GM18520 (cell line): Measurements from ENCODE around the gene SEMA3C.

ENCODE experiments used
- ATAC-seq: cut with Tn5 transposase; IDR thresholded peaks from one replicate; pipeline ENCODE4 v1.9.1; 2021; ENCODE audit not compliant: unreplicated experiment

The SEMA3C gene

DNA sequence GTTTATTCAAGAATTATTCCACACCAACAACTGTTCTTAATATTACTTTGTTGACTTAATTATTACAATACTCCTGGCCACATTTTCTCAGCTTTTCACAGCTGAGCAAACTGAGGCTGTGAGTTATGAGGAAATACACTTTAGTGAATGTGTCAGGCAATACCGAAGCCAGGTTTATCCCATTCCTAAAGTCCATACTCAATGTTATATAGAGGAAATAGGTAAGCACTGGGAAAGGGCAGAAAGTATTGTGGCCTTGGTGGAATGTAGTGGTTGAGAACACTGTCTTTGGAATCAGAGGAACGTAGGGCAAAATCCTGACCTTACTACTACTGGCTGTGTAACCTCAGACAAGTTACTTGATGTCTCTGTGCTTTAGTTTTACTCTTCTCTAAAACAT is 169.6 kb downstream of the SEMA3C start:
- no peak for ATAC-seq

DNA sequence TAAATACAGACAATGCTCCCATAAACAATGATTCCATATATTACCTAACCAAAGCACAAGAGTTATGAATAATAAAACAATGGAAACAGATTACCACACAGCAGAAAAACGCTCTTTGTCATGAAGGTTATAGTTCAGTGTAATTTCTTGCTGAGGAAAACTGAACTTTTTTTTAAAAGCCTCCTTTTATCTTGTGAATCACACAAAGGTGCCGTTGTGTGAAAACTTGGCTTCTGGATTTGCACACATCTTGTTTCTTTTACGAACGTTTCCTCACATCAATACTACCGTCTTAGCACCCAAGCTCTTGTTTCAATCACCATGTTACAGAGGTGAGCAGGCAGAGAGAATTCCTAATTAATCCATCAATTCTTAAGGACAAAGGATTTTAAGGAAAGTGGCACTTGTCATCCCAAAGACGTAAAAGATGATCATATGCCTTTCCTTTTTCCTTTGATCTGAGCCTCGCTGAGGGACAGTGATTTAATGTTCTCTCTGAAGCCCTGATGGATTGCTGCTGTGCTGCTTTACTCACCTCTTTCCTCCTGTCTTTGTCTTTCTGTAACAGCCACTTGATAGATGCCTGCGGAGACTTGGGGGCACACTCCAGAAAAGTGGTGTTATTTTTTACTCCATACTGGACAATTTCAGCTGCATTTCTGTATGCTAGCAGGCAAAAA is 170.3 kb downstream of the SEMA3C start:
- no peak for ATAC-seq

DNA sequence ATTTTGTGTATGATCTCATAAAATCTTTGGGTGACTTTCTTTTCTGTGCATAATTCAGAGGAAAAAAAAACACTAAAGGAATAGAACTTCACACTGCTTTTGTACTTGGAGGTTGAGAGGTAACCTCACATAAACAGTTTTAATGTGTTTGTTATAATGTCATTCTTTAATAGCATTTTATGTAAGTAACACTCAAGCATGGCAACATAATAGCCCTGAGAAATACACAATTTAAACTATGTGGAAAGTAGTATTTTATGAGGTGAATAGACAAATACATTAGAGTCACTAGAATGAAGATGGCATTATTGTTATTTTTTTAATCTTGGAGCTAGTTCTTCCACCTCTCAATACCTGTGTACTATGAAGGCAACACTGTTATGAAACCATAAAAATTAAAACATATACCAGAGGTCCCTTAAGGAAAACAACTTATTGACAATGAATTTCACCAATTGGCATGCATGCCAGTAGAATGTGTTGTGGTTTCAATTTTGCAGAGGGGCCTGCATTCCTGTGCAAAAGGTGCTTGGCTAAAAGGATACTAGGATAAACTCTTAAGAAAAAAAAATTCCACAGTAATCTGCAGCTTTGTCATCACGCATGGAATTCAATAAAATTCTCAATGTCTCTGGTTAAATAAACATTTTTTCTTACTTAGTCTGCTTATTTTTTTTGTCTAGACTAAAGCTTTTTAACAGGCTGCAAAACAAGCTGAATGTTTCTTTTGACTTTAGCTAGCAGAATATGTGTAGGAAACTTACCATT is 177.9 kb downstream of the SEMA3C start:
- no peak for ATAC-seq

DNA sequence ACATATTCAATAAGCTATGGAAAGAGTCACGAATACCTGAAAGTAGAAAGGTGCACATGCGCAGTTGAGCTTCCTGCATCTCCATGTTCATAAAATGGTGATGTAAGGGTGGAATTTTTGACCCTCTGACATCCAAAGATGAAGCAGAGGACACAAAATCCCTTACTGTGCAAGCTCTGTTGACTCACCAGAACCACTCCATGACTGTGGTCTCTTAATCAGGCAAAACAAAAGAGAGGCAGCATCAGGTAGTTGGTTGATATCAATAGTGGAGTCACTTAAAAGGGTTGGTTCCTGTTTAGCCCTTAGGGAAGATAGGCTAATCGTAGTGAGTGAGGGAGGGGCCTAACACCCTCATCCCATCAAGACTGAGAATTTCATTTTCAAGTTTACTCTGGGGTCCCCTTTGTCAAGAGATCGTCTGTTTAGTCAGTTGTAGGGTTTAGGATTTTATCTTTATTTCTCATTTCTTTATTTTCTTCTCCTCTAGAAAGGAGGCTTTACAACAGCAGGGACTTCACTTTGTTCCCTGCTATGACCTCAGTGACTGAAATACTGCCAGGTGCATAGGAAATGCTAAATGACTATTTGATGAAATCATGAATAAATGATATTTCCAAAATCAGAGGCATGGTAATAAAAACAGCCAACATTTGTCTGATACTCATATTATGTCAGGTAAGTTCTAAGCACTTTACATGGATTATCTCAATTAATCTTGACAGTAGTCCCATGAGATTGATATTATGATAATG is 182.3 kb downstream of the SEMA3C start:
- ATAC-seq, result no peak

DNA sequence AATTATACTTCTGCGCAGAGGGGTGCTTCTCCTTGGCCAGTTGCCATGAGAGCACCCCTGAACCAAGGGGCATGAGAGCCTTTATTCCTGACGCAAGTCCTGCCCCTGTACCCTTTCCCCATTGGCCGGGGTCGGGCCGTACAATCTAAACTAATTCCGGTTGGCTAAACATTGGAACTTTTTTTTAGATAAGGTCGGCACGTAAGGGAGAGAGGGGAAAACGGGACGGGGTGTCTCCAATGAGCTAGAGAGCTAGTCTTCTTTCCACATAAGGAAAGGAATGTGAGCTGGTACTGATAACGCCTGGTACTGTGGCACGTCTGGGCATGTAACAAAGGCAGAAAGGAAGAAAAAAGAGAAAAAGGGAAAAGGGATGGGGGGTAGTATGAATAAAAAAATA is 183.5 kb downstream of the SEMA3C start:
- ATAC-seq, result no peak

DNA sequence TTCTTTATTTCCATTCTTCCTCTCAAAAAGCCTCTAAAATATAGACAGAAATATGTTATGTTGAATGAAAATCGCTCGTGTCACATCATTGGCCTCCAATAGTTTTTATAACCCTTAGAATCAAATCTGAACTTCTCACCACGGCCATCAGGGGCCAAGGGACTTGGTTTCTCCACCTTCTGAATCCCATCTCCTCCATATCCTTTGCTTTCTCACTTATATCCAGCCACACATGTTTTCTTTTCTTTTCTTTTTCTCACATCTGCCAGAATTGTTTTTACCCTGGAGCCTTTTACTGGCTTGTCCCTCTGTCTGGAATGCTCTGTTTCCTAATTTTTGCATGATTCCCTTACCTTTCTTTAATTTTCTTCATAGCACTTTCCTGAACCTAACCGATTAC is 184.8 kb downstream of the SEMA3C start:
- no peak for ATAC-seq

DNA sequence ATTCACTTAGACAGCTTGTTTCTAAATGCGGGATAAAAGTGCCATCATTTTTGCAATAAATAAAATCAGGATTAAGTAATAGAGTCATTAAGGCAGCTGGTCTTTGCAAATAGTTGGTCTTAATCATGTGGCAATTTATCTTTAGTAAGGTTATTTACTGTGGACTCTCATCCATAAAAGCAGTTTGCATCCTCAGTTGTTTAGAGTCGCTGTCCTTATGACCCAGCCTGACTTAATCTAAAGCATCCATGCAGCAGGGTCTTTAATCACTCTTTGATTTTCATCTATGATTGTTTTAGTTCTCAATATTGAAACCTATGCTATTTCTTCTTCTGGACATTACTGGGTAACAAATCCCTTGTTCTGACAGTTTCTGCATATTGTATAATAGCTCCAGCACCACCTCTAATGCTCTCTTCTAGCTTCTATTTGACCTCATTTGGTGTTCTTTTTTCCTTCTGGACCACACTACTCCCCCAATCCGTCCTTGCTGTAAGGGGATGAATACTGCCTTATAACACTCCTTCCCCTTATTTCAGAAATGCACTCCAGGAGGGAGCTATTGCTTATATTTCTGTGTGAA is 185.4 kb downstream of the SEMA3C start:
- ATAC-seq, result no peak

DNA sequence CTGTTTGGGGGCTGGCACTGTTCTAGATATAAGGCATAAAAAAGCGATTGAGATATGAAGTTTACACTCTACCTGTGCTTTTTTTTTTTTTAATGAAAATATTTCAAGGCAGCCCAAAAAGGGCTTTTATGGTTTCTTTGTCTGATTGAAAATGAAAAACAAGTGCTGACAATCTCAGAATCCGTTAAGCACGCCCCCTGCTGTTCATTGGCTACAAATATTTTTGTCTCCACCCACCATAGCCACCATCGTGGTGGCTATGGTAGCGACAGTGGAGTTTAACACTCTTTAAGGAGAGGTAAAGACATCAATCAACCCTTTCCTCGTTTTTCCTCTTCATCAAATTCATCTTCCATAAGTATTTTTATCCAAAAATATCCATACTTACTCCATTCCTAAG is 186.2 kb downstream of the SEMA3C start:
- no peak for ATAC-seq

DNA sequence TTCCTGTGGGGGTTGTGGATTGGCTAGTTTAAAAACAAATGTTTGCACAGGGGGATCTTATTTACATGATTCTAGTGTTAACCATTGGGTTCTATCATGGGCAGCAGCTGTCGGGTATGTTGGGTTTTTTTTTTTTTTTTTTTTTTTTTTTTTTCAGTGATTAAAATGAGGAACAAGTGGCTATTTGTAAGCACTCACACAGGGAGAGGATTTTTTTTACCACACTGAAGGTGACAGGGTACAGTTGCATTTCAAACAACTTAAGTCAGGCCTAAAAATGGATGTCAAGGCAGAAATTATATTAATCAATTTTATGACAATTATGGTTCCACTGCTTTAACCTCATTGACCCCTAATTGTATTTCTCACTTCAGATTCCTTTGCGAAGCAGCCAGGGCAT is 187.6 kb downstream of the SEMA3C start:
- ATAC-seq, result no peak

DNA sequence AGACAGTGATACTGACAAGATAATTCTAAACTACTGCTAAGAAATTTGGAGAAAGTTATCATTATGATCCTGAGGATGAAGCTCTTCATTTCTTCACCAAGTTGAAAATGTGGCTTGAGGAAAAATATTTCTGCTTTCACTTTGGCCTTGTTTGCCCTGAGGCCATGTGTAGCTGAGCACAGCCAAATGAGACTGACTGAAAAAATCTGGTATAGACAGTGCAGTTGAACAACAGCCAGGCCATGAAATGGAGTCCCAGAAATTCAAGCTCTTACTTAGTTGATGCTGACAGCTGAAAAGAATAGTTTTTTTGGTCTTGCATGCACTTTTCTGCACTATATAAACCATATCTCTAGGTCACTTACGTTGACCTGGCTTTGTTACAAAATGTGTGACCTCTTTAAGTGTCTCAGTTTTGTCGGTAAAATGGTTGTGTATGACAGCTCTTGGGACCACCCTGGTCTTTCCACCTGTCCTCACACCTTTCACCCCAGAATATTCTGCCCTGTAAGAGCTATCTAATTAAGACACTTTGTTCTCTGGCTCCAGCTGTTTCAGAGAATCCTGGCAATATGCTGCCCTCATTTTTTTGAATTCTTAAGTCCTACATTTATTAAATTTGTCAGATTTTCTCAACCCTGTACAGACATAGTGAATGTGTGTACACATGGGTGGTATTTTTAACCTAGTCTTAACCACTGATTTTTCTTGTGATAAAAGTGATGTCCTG is 189.1 kb downstream of the SEMA3C start:
- no peak for ATAC-seq

DNA sequence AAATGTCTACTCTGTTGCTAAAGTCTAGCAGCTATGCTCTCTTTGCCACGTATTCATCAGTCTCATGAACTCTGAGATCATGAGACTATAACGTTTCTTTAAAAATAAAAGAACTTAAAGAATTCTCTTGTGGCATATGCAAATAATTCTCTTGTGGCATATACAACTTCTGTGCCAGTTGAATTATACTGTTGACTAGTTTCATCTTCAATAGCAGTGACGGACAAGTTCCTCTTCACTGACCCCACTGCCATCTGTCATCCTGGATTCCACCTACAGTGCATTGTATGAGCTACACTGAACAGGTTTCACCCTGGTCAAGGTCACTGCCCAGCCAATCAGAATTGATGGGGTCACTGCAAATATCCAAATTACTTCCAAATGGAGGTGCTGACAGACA is 192.2 kb downstream of the SEMA3C start:
- ATAC-seq, result no peak

DNA sequence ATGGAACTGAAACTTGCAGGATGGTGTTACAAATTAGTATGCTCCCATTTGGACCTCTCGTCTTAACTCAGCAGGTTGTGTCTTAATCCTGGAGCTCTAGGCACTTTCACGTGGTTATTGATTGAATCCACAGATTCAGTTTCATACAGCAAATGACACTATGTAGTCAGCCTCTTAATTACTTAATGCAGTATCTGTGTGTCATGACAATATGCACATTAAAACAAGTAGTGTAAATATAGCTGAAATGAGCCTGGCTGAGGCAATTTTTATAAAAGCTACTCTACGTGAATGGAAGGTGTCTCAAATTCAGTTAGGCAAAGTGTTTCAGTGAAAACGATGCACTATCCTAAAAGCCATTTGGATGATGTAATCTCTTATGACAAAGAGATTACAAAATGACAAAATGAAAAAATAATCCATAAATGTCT is 193.7 kb downstream of the SEMA3C start:
- ATAC-seq, result no peak

DNA sequence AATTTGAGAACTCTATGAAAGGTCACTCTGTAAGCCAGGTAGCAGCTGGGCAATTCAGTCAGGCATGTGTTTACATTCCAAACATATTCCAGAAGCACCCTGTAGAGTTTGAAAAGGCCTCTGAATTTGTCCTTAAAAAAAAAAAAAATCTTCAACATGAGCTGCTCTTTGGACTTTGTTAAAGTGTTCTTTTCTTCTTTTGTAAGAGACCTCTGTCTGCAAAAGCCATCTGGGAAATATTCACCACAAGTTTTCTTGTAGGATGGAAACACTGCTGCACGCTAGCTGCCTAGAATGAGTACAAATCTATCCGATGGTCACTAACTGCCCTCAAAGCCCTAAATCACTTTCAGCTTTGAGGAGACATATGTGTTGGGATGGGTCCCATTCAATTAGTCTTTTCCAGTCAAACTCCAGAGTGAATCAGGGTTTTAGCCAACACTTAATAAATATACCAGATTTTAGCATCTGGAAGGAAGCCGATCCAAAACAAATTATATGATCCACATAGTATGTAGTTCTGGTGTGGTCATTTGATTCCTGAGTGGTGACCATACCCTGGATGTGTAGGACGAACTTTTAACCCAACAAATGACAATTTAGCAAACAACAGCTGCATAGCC is 194.5 kb downstream of the SEMA3C start:
- ATAC-seq, result no peak

DNA sequence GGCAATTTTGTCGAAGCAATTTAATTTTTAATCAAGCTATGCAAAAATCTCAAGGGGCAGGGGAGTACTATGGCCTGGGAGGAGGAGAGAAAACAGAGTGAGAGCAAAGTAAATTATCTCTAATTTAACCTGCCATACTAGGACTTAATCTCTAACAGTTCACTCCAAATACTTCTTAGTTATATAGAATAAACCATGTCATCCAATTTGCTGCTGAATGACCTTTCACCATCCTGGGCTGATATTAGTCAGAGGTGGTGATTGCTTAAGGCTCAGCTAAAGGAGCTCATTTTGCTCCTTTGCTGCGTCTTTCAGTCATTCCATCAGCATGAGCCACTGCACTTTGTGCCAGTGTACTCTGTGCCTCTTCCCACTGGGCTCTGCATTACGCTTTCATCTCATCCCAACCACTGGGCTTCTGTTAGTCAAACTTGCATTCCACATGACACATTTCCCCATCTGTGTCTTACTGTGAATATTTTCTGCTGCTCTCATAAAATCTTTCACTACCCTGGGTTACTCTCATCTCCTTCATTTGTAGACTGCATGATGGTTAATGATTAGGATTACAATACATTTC is 196.1 kb downstream of the SEMA3C start:
- ATAC-seq, result no peak

DNA sequence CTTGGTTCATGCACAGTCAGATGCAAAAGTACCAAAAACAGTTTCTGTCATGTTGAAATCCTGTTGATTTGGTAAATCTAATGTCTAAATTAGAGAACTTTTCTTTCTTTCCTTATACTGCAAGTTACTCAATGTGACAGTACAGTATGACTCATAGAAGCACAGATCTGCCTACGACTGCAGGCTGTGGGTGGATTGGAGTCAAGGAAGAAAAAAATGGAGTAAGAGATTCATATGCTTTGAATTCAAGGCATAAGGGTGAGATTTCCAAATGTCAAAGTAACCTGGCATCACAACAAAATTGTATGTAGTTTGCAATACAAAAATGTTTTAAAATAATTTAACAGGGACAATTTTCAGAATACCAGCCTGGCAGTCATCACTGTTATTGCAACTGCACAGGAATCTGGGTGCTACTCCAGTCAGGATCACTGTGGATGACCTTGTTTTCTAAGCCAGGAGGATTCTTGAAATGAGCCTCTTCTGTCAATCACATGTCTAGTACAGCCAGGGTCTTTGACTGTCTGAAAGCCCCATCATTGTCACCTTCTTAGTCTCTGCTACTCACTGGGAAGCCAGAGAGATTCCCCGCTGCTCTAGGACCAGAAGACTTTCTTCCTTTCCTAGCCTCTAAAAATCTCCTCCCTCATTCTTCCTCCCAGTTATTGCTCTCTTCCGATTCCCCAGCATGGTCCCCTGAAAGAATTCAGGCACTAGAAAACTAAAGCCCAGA is 196.8 kb downstream of the SEMA3C start:
- ATAC-seq, result no peak

DNA sequence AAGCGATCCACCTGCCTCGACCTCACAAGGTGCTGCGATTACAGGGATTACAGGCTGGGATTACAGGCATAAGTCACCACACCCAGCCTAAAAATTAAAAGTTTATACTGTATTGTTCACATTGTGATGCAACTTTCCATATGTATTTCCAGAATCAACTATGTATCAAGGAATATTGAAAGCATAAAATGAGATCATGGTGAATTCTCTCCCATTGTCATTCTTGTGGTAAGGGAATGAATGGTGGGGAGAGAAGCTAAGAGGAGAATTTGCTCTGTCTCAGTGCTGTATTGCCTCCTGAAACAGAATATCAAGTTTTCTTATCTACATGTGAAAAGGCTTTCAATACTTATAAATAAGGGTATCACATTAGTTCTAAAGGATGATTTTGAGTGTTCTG is 198.7 kb downstream of the SEMA3C start:
- ATAC-seq, result no peak

DNA sequence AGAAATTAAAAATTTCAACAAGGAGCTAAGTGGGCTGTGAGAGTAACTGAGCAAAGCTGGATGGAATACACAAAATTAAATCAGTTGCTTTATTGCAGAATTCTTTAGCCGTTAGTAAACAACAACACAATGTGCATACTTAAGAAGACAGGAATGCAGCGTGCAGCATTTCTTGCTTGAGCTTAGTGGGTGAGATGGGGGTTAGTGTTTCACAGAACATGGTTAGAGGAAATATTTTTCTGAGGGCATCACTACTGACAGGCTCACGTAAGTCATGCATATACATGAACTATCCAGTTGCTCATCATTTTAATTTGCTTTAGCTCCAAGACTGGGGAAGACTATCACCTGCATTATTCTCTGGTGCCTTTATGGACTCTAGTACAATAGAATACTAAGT is 199.6 kb downstream of the SEMA3C start:
- ATAC-seq, result no peak

DNA sequence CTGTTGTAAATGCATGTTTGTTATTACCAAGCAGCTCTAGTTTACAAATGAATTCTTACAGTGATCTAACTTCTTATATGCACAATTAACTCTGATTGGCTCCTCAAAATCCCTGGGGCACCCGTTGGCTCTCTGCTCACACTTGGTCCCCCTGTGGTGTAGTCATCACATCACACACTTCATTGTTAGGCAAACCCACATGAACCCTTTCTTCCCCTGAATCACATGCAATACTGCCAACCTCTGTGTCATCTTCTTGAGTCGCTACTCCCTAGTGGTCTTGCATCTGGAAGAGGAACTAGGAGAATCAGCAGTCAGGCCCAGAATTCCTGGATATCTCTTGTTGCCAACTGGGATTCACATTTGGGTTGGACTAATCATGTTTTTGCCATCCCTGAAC is 207.3 kb downstream of the SEMA3C start:
- ATAC-seq, result no peak

DNA sequence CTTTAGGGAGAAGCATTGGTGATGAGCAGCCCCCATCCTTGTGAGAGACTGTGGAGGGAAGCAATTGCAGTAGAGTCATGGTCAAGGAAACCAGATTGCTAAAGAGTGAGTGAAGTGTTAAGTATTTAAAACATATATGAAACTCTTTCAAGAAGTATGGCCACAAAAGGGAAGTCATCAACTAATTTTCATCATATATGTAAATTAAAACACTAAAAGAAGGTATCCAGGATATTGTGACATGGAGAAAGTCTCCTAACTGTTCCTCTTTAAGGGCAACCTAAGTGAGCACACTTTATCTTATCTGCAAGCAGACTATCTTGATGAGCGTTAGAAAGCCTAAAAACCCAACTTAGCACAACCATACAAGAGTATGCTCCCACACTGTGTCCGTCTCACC is 210.7 kb downstream of the SEMA3C start:
- no peak for ATAC-seq

DNA sequence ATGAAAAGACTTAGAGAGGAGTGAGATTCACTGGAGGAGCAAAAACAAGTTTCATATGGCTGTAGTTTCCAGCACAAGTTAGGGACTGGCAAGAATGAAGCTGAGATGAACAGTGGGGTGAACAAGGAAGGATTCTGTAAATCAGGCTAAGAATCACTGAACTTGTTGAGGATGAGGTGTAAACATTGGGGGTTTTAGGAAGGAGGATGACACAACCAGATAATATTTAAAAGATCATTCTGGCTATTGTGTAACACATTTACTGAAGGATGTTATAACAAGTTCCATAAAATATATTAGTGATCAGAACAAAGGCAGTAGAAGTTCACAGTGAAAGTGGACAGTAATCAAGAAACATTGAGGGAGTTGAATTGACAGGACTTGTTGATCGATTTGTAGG is 211.5 kb downstream of the SEMA3C start:
- ATAC-seq, result no peak
